ENCODE measurements around the gene RPS6KA4. TPM values are rescaled to one million over a fixed set of nuclear protein-coding genes. Genes with fewer than 3 reads are reported as not detected.

The RPS6KA4 gene
- total RNA-seq, 1 experiment from 2014 or later, result 67.3 TPM

DNA sequence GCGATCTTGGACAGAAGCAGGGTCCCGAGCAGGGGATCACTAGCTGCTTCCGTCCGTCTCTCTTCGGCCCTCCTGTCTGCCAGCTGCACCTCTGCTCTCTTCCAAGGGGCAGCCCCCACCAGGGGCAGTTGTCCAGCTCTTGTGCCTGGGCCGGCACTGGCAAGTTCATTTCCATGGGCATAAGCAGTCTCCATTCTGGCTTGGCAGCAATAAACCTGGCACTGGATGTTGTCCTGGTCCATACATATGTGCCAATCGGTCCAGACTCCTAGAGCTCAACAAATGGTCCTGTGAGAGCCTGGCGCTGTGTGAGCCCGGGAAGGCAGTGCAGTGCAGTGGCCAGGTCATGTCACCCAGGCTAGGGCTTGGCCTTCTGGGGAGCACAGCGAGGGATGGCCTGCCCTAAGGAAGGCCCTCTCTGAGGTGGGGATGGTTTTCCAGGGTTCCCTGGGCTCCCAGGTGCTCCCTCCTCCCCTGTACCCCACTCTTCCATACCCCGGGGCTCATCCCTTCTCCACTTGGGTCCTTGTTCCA, 60.4 kb downstream of the RPS6KA4 start:
- Histone ChIP-seq H3K36me3 (ENCODE audit: control insufficient read depth in 1 of 2, insufficient read depth in 2 of 2, low read length in 2 of 2) (no peaks in the 10 kb centered on the region), H3K9me3 (ENCODE audit: control insufficient read depth in 1 of 2, insufficient read depth in 1 of 2, low read depth in 1 of 2, low read length in 2 of 2) (peaks cover 0 to 16% of the 10 kb centered on the region in 2 experiments; a peak in 1 of 4 replicates), H3K4me1 (ENCODE audit: control insufficient read depth in 1 of 2, insufficient read depth in 2 of 2, low read length in 2 of 2) (no peaks in the 10 kb centered on the region), H3K4me2 (ENCODE audit: low read length) (no peak overlapping the region), H3K27me3 (ENCODE audit: insufficient read depth, low read length) (no peaks in the 10 kb centered on the region), H3K9me2 (ENCODE audit: insufficient read depth) (no peaks in the 10 kb centered on the region), H3K27ac (ENCODE audit: low read depth, low read length) (no peak overlapping the region), H4K20me1 (ENCODE audit: insufficient read depth) (no peaks in the 10 kb centered on the region), H2AFZ (ENCODE audit: low read depth, low read length, poor library complexity, severe bottlenecking) (no peak overlapping the region), H3K79me2 (ENCODE audit: insufficient read depth, low read length) (no peaks in the 10 kb centered on the region), H3K4me3 (replicated peaks in 1 of 2; ENCODE audit: low read depth in 1 of 2, low read length in 2 of 2) (no peak overlapping the region), H3K9ac (ENCODE audit: low read length) (no peak overlapping the region)
- ChIA-PET CTCF (interaction anchor here (1.1 kb wide), 1 partner anchor 30 kb away, joined by 3 read pairs; no protein-coding TSS in a partner anchor), RAD21 (ENCODE audit: low non-redundant PET in 1 of 2, low total read pairs in 2 of 2, uncharacterized antibody in 2 of 2, unreplicated experiment in 2 of 2) (no interaction called here), POLR2A (no interaction called here)
- DNase-seq (ENCODE audit: low read depth, low spot score) (no peak), ATAC-seq (no peak)
- no TSS peak for BruUV-seq (replicated peaks)
- intact Hi-C loops (cut with micrococcal nuclease), result no loop called here
- TF ChIP-seq EGR1 (IDR thresholded peaks at IDR 0.05; ENCODE audit: low read depth) (no peak), SIN3A (IDR thresholded peaks at IDR 0.05; ENCODE audit: low read depth) (no peak), FOSL1 (IDR thresholded peaks at IDR 0.05; ENCODE audit: low read depth) (no peak), RAD21 (IDR thresholded peaks at IDR 0.05; ENCODE audit: low read depth) (no peak), EZH2phosphoT487 (IDR thresholded peaks at IDR 0.05; ENCODE audit: borderline replicate concordance) (no peak), SP1 (IDR thresholded peaks at IDR 0.05; ENCODE audit: low read depth) (no peak), JUND (IDR thresholded peaks at IDR 0.05) (no peak), ZBTB33 (IDR thresholded peaks at IDR 0.05; ENCODE audit: extremely low read depth, insufficient replicate concordance, low read length) (no peak), EZH2 (IDR thresholded peaks at IDR 0.05) (no peak), TCF7L2 (IDR thresholded peaks at IDR 0.05; ENCODE audit: borderline replicate concordance, extremely low read depth, insufficient read depth, insufficient read length) (no peak), YY1 (IDR thresholded peaks at IDR 0.05; ENCODE audit: extremely low read depth, insufficient replicate concordance, low read depth, low read length) (no peak), CBX3 (IDR thresholded peaks at IDR 0.05; ENCODE audit: low read depth) (no peak), ELF1 (IDR thresholded peaks at IDR 0.05; ENCODE audit: borderline replicate concordance, low read depth) (no peak)

All from HCT116 (cell line).